DMS114 treated with DMSO at 0.1 percent for 48 hours (cell line): ENCODE results near the gene EFCC1.

Experiments
- DNase-seq: peaks from one replicate; lab custom pipeline; 2025; ENCODE audit not compliant: unreplicated experiment; lab: John Stamatoyannopoulos, UW

Gene EFCC1

GRCh38 chr3:128994581-128995546 lies 6.2 kb upstream of the EFCC1 start:
- DNase-seq = no peak

- DNase-seq = no peak
Measured at GRCh38 chr3:128995737-128996136, 5.4 kb upstream of the EFCC1 start.

GRCh38 chr3:128996200-128996599 lies 4.9 kb upstream of the EFCC1 start:
- no peak for DNase-seq

- DNase-seq = no peak
Measured at GRCh38 chr3:128996726-128997125, 4.4 kb upstream of the EFCC1 start.

- no peak for DNase-seq
Measured at GRCh38 chr3:128997486-128998133, 3.5 kb upstream of the EFCC1 start.

- DNase-seq = no peak
Measured at GRCh38 chr3:128998561-128998960, 2.5 kb upstream of the EFCC1 start.

GRCh38 chr3:128999102-128999501 lies 2.0 kb upstream of the EFCC1 start:
- DNase-seq = no peak

- DNase-seq = no peak
Measured at GRCh38 chr3:129000742-129001100, 383 bp upstream of the EFCC1 start.

GRCh38 chr3:129001806-129002572 lies 885 bp downstream of the EFCC1 start:
- DNase-seq = no peak

GRCh38 chr3:129002573-129003569 lies 1.8 kb downstream of the EFCC1 start:
- no peak for DNase-seq

GRCh38 chr3:129003578-129004112 lies 2.5 kb downstream of the EFCC1 start:
- DNase-seq = no peak

GRCh38 chr3:129004639-129005295 lies 3.7 kb downstream of the EFCC1 start:
- DNase-seq = no peak

GRCh38 chr3:129005526-129006303 lies 4.6 kb downstream of the EFCC1 start:
- no peak for DNase-seq

GRCh38 chr3:129006864-129007263 lies 5.8 kb downstream of the EFCC1 start:
- DNase-seq = no peak

- no peak for DNase-seq
Measured at GRCh38 chr3:129007792-129008191, 6.7 kb downstream of the EFCC1 start.

GRCh38 chr3:129009266-129009665 lies 8.2 kb downstream of the EFCC1 start:
- no peak for DNase-seq

- no peak for DNase-seq
Measured at GRCh38 chr3:129010310-129010956, 9.3 kb downstream of the EFCC1 start.

GRCh38 chr3:129013491-129013891 lies 12.4 kb downstream of the EFCC1 start:
- no peak for DNase-seq
